Measurements from ENCODE around the gene SH3BGRL. TPM values are rescaled to one million over a fixed set of nuclear protein-coding genes. Genes with fewer than 3 reads are reported as not detected.

The SH3BGRL gene
- total and polyA plus RNA-seq, 10 of the 15 experiments (the other 5 are each of a cell fraction or from before 2014, with no cell fraction given) = 75.6 to 178 (median 122) TPM

GRCh38 chrX:81291996-81292395, 90.1 kb downstream of the SH3BGRL start:
- CTCF ChIA-PET = no interaction called here

DNA sequence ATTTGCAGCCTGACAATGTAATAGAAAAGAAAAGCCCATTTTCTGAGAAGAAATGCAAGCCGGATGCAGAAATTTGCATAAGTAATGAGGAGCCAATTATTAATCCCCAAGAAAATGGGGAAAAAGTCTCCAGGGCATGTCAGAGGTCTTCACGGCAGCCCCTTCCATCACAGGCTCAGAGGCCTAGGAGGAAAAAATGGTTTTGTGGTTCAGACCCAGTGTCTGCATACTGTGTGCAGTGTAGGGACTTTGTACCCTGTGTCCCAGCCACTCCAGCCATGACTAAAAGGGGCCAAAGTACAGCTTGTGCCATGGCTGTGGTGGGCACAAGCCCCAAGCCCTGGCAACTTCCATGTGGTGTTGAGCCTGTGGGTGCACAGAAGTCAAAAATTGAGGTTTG, 92.2 kb downstream of the SH3BGRL start:
- POLR2A ChIA-PET = no interaction called here
- in situ Hi-C loops (cut with MboI) = no loop called here

More at GRCh38 chrX:81291996-81292395, 90.1 kb downstream of the SH3BGRL start:
- in situ Hi-C loops (cut with MboI) (no loop called here), intact Hi-C loops (cut with micrococcal nuclease; ENCODE audit: unreplicated experiment) (no loop called here)
- no peak overlapping the region for H3K27ac ChIP-seq (ENCODE audit: control insufficient read depth, insufficient read depth)
- FAIRE-seq = no peak
- RAD21 ChIA-PET (ENCODE audit: unreplicated experiment) = no interaction called here
- SMC1A ChIA-PET (ENCODE audit: uncharacterized antibody, unreplicated experiment) = no interaction called here
- H2AFZ ChIP-seq (ENCODE audit: control insufficient read depth, low read depth, low read length) = no peak overlapping the region
- H3K4me2 ChIP-seq (ENCODE audit: control insufficient read depth, insufficient read depth) = no peak overlapping the region
- H4K20me1 ChIP-seq (ENCODE audit: control insufficient read depth, insufficient read depth) = no peaks in the 10 kb centered on the region
- TF ChIP-seq MYB (IDR thresholded peaks at IDR 0.05; ENCODE audit: borderline replicate concordance, low read depth, low read length) (no peak), CBX5 (IDR thresholded peaks at IDR 0.05; ENCODE audit: low read depth) (peak; percentile 91; the same call in 1 of the 2 replicates)
- H3K4me3 ChIP-seq = no peak overlapping the region
- 66% methylated on average over 2 of the region's 2 CpGs for WGBS (ENCODE audit: insufficient coverage, insufficient replicate concordance, low lambda C conversion rate, missing lambda C conversion rate)
- H3K4me1 ChIP-seq (ENCODE audit: control insufficient read depth, insufficient read depth, low read length) = no peaks in the 10 kb centered on the region
- no TSS peak for BruUV-seq (replicated peaks)
- no peak for DNase-seq (ENCODE audit: low read depth, low spot score)
- POLR2A ChIA-PET = no interaction called here
- peaks cover 10% of the 10 kb centered on the region; the same call in 2 of the 3 replicates for H3K9me3 ChIP-seq (replicated peaks; ENCODE audit: control insufficient read depth, insufficient read depth, low read length)
- no peaks in the 10 kb centered on the region for H3K27me3 ChIP-seq (replicated peaks in 1 of 2; ENCODE audit: control insufficient read depth in 2 of 2, insufficient read depth in 2 of 2, low read length in 1 of 2)
- no peak overlapping the region for H3K9ac ChIP-seq (ENCODE audit: control insufficient read depth, insufficient read depth, low read length)
- ATAC-seq = no peak
- H3K36me3 ChIP-seq (ENCODE audit: control insufficient read depth in 2 of 2, insufficient read depth in 2 of 2, low read length in 1 of 2) = no peaks in the 10 kb centered on the region
- H3K79me2 ChIP-seq (ENCODE audit: control insufficient read depth, insufficient read depth, low read length) = no peaks in the 10 kb centered on the region

More for the DNA sequence above, 92.2 kb downstream of the SH3BGRL start:
- H3K9me3 ChIP-seq (replicated peaks; ENCODE audit: control insufficient read depth, insufficient read depth, low read length) = peaks cover 10% of the 10 kb centered on the region; the same call in 2 of the 3 replicates
- H3K36me3 ChIP-seq (ENCODE audit: control insufficient read depth in 2 of 2, insufficient read depth in 2 of 2, low read length in 1 of 2) = no peaks in the 10 kb centered on the region
- no peak overlapping the region for H3K27ac ChIP-seq (ENCODE audit: control insufficient read depth, insufficient read depth)
- ChIA-PET RAD21 (ENCODE audit: unreplicated experiment) (no interaction called here), SMC1A (ENCODE audit: uncharacterized antibody, unreplicated experiment) (no interaction called here), CTCF (no interaction called here)
- ATAC-seq (no peak), DNase-seq (ENCODE audit: low read depth, low spot score) (no peak), FAIRE-seq (no peak)
- no peak overlapping the region for H3K4me3 ChIP-seq
- no peaks in the 10 kb centered on the region for H4K20me1 ChIP-seq (ENCODE audit: control insufficient read depth, insufficient read depth)
- H2AFZ ChIP-seq (ENCODE audit: control insufficient read depth, low read depth, low read length) = no peak overlapping the region
- intact Hi-C loops (cut with micrococcal nuclease; ENCODE audit: unreplicated experiment) = no loop called here
- no peaks in the 10 kb centered on the region for H3K79me2 ChIP-seq (ENCODE audit: control insufficient read depth, insufficient read depth, low read length)
- no peak overlapping the region for H3K4me2 ChIP-seq (ENCODE audit: control insufficient read depth, insufficient read depth)
- TF ChIP-seq PML (IDR thresholded peaks at IDR 0.05; ENCODE audit: low read length) (no peak), SMARCA5 (IDR thresholded peaks at IDR 0.05) (no peak), NRF1 (conservative IDR thresholded peaks at IDR 0.05; ENCODE audit: low read depth, low read length) (no peak), ESRRA (IDR thresholded peaks at IDR 0.05; ENCODE audit: low read length) (no peak), TARDBP (IDR thresholded peaks at IDR 0.05; ENCODE audit: borderline replicate concordance) (no peak), BMI1 (IDR thresholded peaks at IDR 0.05; ENCODE audit: borderline replicate concordance) (no peak), SP1 (IDR thresholded peaks at IDR 0.05; ENCODE audit: low read depth, low read length) (no peak), ETV6 (conservative IDR thresholded peaks at IDR 0.05 in 1 of 2, IDR thresholded peaks at IDR 0.05 in 1 of 2; ENCODE audit: borderline replicate concordance in 1 of 2, low read depth in 1 of 2) (no peak), WRNIP1 (IDR thresholded peaks at IDR 0.05; ENCODE audit: borderline replicate concordance, low read depth, low read length) (no peak)
- no TSS peak for BruUV-seq (replicated peaks)
- no peaks in the 10 kb centered on the region for H3K4me1 ChIP-seq (ENCODE audit: control insufficient read depth, insufficient read depth, low read length)
- no peaks in the 10 kb centered on the region for H3K27me3 ChIP-seq (replicated peaks in 1 of 2; ENCODE audit: control insufficient read depth in 2 of 2, insufficient read depth in 2 of 2, low read length in 1 of 2)
- 100% methylated on average over 2 of the region's 2 CpGs for WGBS (ENCODE audit: insufficient coverage, insufficient replicate concordance, low lambda C conversion rate, missing lambda C conversion rate)
- no peak overlapping the region for H3K9ac ChIP-seq (ENCODE audit: control insufficient read depth, insufficient read depth, low read length)
